Upper lobe of left lung (tissue), 6 donors: ENCODE data around the gene SLC47A1. TPM values are rescaled to one million over a fixed set of nuclear protein-coding genes. Genes with fewer than 3 reads are reported as not detected.

Source experiments
- ATAC-seq, 2 donors: fragments of 200-7000 bp; cut with Tn5 transposase; one replicate each; pipeline ENCODE4 v1.9.1; 2022; ENCODE audit warnings: mild to moderate bottlenecking in 2 of 2, moderate library complexity in 2 of 2; ENCODE audit not compliant: low FRiP score in 2 of 2
- DNase-seq, 2 donors: peaks; one replicate each; pipeline ENCODE4 v3.0.0-alpha.2; 2019 to 2020
- H3K27ac ChIP-seq, 4 donors: fragments of 200-600 bp; sonication (generic); one replicate each; pipeline ENCODE4 v1.5.1; 2016 to 2019
- H3K27me3 ChIP-seq, 4 donors: fragments of 200-600 bp; sonication (generic); one replicate each; pipeline ENCODE4 v1.5.1; 2017 to 2019
- H3K36me3 ChIP-seq, 4 donors: fragments of 200-600 bp; sonication (generic); one replicate each; pipeline ENCODE4 v1.5.1; 2016 to 2019
- H3K4me1 ChIP-seq, 4 donors: fragments of 200-600 bp; sonication (generic); one replicate each; pipeline ENCODE4 v1.5.1; 2018 to 2019
- H3K4me3 ChIP-seq, 4 donors: fragments of 200-600 bp; sonication (generic); one replicate each; pipeline ENCODE4 v1.5.1; 2017 to 2019; ENCODE audit warnings: mild to moderate bottlenecking in 2 of 4, moderate library complexity in 1 of 4
- H3K9me3 ChIP-seq, 4 donors: fragments of 200-600 bp; sonication (generic); one replicate each; pipeline ENCODE4 v1.5.1; 2018 to 2019
- EP300 ChIP-seq, 4 donors: sonication (generic); formaldehyde crosslinking; IDR thresholded peaks; one replicate each; pipeline ENCODE4 v1.5.1; 2017; ENCODE audit warnings: antibody characterized with exemption in 4 of 4, control low read depth in 2 of 4
- POLR2A ChIP-seq, 4 donors: fragments of 450-650 bp; IDR thresholded peaks; one replicate each; pipeline ENCODE4 v1.5.1; 2016 to 2017; ENCODE audit warnings: antibody characterized with exemption in 4 of 4, mild to moderate bottlenecking in 2 of 4
- POLR2AphosphoS5 ChIP-seq, 2 donors: sonication (generic); formaldehyde crosslinking; IDR thresholded peaks; one replicate each; pipeline ENCODE4 v1.5.1; 2017; ENCODE audit warnings: antibody characterized with exemption in 2 of 2
- WGBS, 2 donors: methylation state at CpG; one replicate each; pipeline ENCODE4 v1.1.5; 2017 to 2018; 5-methylcytosine and 5-hydroxymethylcytosine counted together
- small RNA-seq, 4 donors: library from RNA; depleted of rRNA; stranded (forward); fragments of <200 nt; gene quantifications; one replicate each; pipeline ENCODE3, GENCODE V24; 2016
- total RNA-seq, 6 donors: library from RNA; depleted of rRNA in 4 of 6; stranded (reverse); fragments of >200 nt in 4 of 6; gene quantifications; one replicate each; pipeline versions ENCODE4 v1.1.0 to v1.2.1, GENCODE V29; 2016 to 2021
- TF ChIP-seq, protein P1 (sequence below), 6 experiments: fragments of 450-650 bp in 4 of 6; fragments of 200-600 bp in 2 of 6; sonication (generic) in 2 of 6; IDR thresholded peaks; one replicate each; pipeline ENCODE4 v1.5.1; 2016 to 2019; ENCODE audit warnings: antibody characterized with exemption in 6 of 6
- donor health status: DM: no; HTN: no; CAD: no; lungs with moderate emphysema.
- donor health status: DM: no; HTN: yes; CAD: no; lungs with severe emphysema.

Gene SLC47A1
- total RNA-seq, 6 donors from 2014 or later = 6.9 to 20.8 (median 12.0) TPM

GRCh38 chr17:19619705-19620325, 86.2 kb downstream of the SLC47A1 start:
- H3K27me3 ChIP-seq = no peaks in the 10 kb centered on the region
- H3K36me3 ChIP-seq = no peaks in the 10 kb centered on the region
- H3K4me1 ChIP-seq = no peaks in the 10 kb centered on the region
- TF ChIP-seq, protein P1, sequence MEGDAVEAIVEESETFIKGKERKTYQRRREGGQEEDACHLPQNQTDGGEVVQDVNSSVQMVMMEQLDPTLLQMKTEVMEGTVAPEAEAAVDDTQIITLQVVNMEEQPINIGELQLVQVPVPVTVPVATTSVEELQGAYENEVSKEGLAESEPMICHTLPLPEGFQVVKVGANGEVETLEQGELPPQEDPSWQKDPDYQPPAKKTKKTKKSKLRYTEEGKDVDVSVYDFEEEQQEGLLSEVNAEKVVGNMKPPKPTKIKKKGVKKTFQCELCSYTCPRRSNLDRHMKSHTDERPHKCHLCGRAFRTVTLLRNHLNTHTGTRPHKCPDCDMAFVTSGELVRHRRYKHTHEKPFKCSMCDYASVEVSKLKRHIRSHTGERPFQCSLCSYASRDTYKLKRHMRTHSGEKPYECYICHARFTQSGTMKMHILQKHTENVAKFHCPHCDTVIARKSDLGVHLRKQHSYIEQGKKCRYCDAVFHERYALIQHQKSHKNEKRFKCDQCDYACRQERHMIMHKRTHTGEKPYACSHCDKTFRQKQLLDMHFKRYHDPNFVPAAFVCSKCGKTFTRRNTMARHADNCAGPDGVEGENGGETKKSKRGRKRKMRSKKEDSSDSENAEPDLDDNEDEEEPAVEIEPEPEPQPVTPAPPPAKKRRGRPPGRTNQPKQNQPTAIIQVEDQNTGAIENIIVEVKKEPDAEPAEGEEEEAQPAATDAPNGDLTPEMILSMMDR (IDR thresholded peaks at IDR 0.05) = no peak
- TF ChIP-seq POLR2A (IDR thresholded peaks at IDR 0.05) (no peak), POLR2AphosphoS5 (IDR thresholded peaks at IDR 0.05) (no peak), EP300 (IDR thresholded peaks at IDR 0.05) (no peak)
- H3K4me3 ChIP-seq = no peak overlapping the region
- ATAC-seq (no peak), DNase-seq (no peak)
- WGBS, 2 donors = 85 to 93% methylated on average over 2 of the region's 2 CpGs
- peaks cover 26 to 29% (median 28%) of the 10 kb centered on the region in 4 donors for H3K9me3 ChIP-seq
- H3K27ac ChIP-seq = no peak overlapping the region

DNA sequence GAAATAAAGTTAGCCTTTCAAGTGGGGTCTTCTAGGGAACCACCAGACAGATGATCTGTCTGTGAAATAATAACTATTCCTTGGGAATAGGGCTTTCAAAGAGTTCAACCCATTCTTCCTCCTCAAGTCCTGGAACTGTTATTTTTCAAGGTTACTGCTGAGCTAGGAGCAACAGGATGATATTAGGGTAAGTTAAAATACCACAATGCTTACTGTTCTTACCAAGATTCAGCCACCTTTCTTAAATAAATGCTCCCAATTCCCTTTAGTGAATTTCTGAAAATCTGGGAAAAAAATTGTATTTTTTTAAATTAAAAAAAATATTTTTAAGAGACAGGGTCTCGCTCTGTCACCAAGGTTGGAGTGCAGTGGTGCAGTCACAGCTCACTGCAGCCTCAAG, 88.0 kb downstream of the SLC47A1 start:
- 95 to 100% methylated on average over 1 of the region's 1 CpG for WGBS, 2 donors
- no peaks in the 10 kb centered on the region for H3K36me3 ChIP-seq
- H3K27ac ChIP-seq = no peak overlapping the region
- H3K4me1 ChIP-seq = no peaks in the 10 kb centered on the region
- DNase-seq (no peak), ATAC-seq (no peak)
- TF ChIP-seq POLR2A (IDR thresholded peaks at IDR 0.05) (no peak), POLR2AphosphoS5 (IDR thresholded peaks at IDR 0.05) (no peak), EP300 (IDR thresholded peaks at IDR 0.05) (no peak)
- TF ChIP-seq, protein P1 (IDR thresholded peaks at IDR 0.05) = no peak
- no peak overlapping the region for H3K4me3 ChIP-seq
- no peaks in the 10 kb centered on the region for H3K27me3 ChIP-seq
- H3K9me3 ChIP-seq = peaks cover 26 to 29% (median 28%) of the 10 kb centered on the region in 4 donors

DNA sequence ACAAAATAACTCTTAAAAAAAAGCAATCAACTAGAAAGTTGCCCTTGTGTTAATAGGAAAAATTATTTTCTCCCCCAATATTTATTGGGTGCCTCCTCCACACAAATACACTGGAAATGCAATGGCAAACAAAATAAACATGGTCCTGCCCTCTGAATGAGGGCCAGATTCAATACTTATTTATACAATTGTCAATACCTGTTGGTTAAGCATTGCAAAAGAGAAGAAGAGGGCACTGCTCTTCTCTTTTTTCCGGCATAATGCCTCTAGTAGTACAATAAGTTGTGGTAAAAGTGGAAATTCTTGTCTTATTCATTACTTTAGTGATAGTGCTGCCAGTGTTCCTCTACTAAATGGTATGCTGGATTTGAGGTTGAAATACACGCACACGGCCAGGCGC, 92.4 kb downstream of the SLC47A1 start:
- no peak for TF ChIP-seq EP300 (IDR thresholded peaks at IDR 0.05)
- Histone ChIP-seq H3K4me3 (no peak overlapping the region), H3K27ac (no peak overlapping the region), H3K9me3 (peaks cover 0 to under 1% (median 0%) of the 10 kb centered on the region in 4 donors), H3K36me3 (no peaks in the 10 kb centered on the region), H3K27me3 (no peaks in the 10 kb centered on the region), H3K4me1 (no peaks in the 10 kb centered on the region)
- ATAC-seq (no peak), DNase-seq (no peak)
- WGBS, 2 donors = 96 to 99% methylated on average over 4 of the region's 4 CpGs

Small RNAs within 50 kb of the gene (small RNA-seq; reads per million reads assigned to genes)
- gene AC025627.2 (0 to 0.12 (median 0) reads per million in 4 donors), gene NMTRQ-TTG12-1 (0 reads per million in 4 donors)

Other genes with a start within 250 kb of the SLC47A1 start
- gene B9D1, start 171.1 kb upstream of the SLC47A1 start, total RNA-seq = 10 to 100 TPM; 11.7 to 52.4 (median 17.5) TPM
- gene MAPK7, start 155.4 kb upstream of the SLC47A1 start, total RNA-seq = 10 to 100 TPM; 20.1 to 77.2 (median 37.6) TPM
- 100 to 1,000 TPM in 4 of 6 donors, 10 to 100 TPM in 2; 24.1 to 280 (median 175) TPM for gene MFAP4, start 146.7 kb upstream of the SLC47A1 start, total RNA-seq
- gene RNF112, start 122.6 kb upstream of the SLC47A1 start, total RNA-seq = 1 to 10 TPM in 4 of 6 donors, under 1 TPM in 2; 0.69 to 6.3 (median 2.1) TPM
- 100 to 1,000 TPM; 116 to 313 (median 194) TPM for gene ALDH3A2, start 114.9 kb downstream of the SLC47A1 start, total RNA-seq
- under 1 TPM in 1 of 6 donors, not detected in 5; 0.09 TPM for gene SLC47A2, start 182.7 kb downstream of the SLC47A1 start, total RNA-seq
- 10 to 100 TPM in 3 of 6 donors, 1 to 10 TPM in 3; 2.4 to 72.8 (median 9.1) TPM for gene ALDH3A1, start 214.4 kb downstream of the SLC47A1 start, total RNA-seq